ENCODE data around the gene INSC. TPM values are rescaled to one million over a fixed set of nuclear protein-coding genes. Genes with fewer than 3 reads are reported as not detected.

Gene INSC
- total RNA-seq, 1 donor from 2014 or later: 0.09 TPM

DNA sequence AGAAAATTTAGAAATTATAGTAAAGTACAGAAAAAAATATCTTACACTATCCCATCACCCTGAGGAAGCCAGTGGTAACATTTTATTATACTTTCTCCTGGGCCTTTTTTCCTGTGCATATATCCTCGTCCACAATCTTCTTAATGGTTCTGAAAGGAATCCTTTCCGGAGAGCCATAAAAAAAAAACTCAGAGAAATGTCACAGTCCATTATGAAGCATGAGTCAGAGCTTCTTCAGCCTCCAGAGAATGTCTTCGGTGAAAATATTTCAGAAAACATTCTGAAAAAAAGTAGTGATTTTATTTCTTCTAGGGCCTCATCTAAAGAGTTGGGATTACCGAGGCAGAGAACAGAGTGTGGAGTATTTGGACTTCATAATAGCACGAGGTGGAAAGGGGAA, 163.4 kb downstream of the INSC start:
- intact Hi-C loops (cut with micrococcal nuclease): no loop called here

DNA sequence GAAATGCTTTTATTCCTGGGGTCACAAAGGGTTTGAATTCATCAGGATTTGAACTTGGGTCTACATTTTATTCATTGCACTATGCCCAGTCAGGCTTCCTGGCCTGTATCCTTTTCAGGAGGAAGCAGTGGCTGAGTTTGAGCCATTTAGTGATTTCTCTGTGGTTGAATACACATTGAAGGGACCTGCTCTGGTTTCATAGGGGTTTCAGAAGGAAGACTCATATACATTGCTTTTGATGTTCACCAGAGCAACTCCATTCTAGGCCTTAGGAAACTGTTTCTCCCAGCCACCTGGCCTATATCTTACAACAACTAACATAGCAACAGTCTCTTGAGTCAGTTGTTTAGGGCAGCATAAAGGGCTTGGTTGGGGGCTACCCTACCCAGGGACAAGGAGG, 165.7 kb downstream of the INSC start:
- intact Hi-C loops (cut with micrococcal nuclease): no loop called here

DNA sequence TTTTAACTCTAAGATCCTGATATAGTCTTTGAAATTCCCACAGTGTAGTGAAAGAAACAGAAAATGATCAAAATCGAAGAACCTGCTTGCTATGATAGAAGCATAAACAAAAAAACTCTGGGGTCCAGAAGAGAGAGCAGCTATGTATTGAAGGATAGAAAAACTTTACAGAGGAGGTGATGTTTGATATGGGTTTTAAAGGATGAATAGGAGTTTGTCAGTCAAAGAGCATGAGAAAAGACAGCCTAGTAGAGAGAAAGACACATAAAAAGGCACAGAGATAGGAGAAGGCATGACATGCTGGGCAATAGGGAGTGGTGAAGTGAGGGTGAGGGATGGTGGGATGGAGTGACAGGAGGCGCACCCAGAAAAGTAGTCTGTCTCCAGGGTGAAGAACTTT, 168.0 kb downstream of the INSC start:
- intact Hi-C loops (cut with micrococcal nuclease): no loop called here

GRCh38 chr11:15286465-15286864, 171.7 kb downstream of the INSC start:
- intact Hi-C loops (cut with micrococcal nuclease): no loop called here

GRCh38 chr11:15288863-15289262, 174.1 kb downstream of the INSC start:
- intact Hi-C loops (cut with micrococcal nuclease): no loop called here

DNA sequence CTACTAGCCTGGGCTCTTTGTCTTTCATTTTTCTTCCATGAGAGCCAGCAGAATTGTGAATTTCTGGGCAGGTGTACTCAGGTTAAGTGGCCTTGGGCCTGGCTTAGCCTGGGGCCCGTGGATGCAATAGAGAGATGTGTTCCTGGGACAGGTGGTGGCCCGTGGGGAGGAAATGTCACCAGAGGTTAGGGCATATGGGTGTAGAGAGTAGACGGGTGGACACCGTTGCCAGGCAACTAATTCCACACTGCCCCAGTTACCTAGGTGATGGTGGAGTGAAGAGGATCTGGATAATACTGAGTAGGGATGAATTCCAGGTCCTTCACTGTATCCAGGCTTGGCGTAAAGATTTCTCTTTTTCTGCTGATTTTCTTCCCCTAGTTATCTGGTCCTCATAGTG, 175.0 kb downstream of the INSC start:
- intact Hi-C loops (cut with micrococcal nuclease): no loop called here

DNA sequence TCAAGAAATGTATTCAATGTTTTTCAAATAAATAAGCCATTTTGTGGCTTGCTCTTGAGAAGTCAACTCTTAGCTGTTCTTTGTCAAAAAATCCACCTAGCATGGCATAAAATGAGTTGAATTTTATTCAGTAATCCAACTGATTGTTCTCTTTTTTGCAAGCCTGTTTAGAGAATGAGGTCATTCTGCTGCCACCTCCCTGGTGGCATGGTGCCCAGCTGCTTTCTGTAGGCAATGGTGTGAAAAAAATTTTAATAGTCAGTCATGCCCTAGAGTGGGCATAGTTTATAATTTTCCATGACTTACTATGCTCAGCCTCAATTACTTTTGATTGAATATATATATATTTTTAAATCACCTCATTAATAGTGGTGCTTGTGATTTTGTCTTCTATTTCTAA, 177.2 kb downstream of the INSC start:
- intact Hi-C loops (cut with micrococcal nuclease): no loop called here

DNA sequence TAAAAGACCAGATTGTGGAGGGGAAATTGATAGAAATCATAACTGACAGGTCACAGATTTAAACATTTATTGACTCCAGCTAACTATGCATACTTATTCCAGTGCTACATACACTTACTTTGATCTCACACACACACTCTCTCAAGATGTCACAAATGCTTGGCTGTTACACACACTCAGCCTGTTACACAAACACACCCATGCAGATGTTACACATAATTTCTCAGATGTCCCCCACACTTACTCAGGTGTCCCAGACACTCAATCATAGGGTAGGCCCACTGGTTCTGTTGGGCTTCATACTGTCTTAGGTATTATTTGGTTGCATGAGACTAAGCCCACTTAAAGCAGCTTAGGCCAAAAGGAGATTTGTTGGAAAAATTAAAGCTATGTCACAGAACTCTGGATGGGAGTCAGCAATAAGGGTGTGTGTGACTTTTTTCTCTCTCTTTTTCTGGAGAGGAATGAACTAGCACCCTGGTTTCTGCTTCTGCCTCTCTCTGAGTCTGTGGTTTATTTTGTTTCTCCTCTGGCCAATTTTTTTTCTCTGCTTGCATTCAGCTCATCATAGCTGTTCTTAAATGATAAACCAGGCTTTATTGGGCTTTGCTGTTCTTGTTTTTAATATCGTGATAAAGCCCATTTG, 179.4 kb downstream of the INSC start:
- intact Hi-C loops (cut with micrococcal nuclease): no loop called here

GRCh38 chr11:15295695-15296094, 181.0 kb downstream of the INSC start:
- intact Hi-C loops (cut with micrococcal nuclease): no loop called here

Other genes with a start within 250 kb of the INSC start
- gene CYP2R1, start 222.7 kb upstream of the INSC start, total RNA-seq: 15.3 and 15.4 TPM in 2 replicates
- not detected in 2 replicates for gene CALCA, start 142.6 kb upstream of the INSC start, total RNA-seq
- 1.1 and 1.6 TPM in 2 replicates for gene CALCB, start 41.3 kb upstream of the INSC start, total RNA-seq